ENCODE results near the gene CITED4.

The CITED4 gene

GRCh38 chr1:40847023-40847745, 15.0 kb downstream of the CITED4 start:
- no peak for DNase-seq (ENCODE audit: low read depth)
- no peak overlapping the region for H3K4me3 ChIP-seq (ENCODE audit: low read length)
- TF ChIP-seq CTCF (conservative IDR thresholded peaks at IDR 0.05; ENCODE audit: low read length) = no peak

- TF ChIP-seq CTCF (conservative IDR thresholded peaks at IDR 0.05; ENCODE audit: low read length) = no peak
- DNase-seq (ENCODE audit: low read depth) = no peak
- no peak overlapping the region for H3K4me3 ChIP-seq (ENCODE audit: low read length)
Measured at GRCh38 chr1:40845895-40846294, 16.3 kb downstream of the CITED4 start.

- TF ChIP-seq CTCF (conservative IDR thresholded peaks at IDR 0.05; ENCODE audit: low read length) = no peak
- no peak overlapping the region for H3K4me3 ChIP-seq (ENCODE audit: low read length)
- DNase-seq (ENCODE audit: low read depth) = no peak
Measured at GRCh38 chr1:40844887-40845878, 17.0 kb downstream of the CITED4 start.

GRCh38 chr1:40844079-40844478, 18.1 kb downstream of the CITED4 start:
- TF ChIP-seq CTCF (conservative IDR thresholded peaks at IDR 0.05; ENCODE audit: low read length) = no peak
- no peak for DNase-seq (ENCODE audit: low read depth)

GRCh38 chr1:40842691-40843090, 19.5 kb downstream of the CITED4 start:
- H3K4me3 ChIP-seq (ENCODE audit: low read length) = no peak overlapping the region

More at GRCh38 chr1:40844079-40844478, 18.1 kb downstream of the CITED4 start:
- H3K4me3 ChIP-seq (ENCODE audit: low read length) = no peak overlapping the region

GRCh38 chr1:40842207-40842606, 20.0 kb downstream of the CITED4 start:
- no peak for DNase-seq (ENCODE audit: low read depth)
- no peak overlapping the region for H3K4me3 ChIP-seq (ENCODE audit: low read length)
- no peak for TF ChIP-seq CTCF (conservative IDR thresholded peaks at IDR 0.05; ENCODE audit: low read length)

More at GRCh38 chr1:40842691-40843090, 19.5 kb downstream of the CITED4 start:
- DNase-seq (ENCODE audit: low read depth) = no peak
- no peak for TF ChIP-seq CTCF (conservative IDR thresholded peaks at IDR 0.05; ENCODE audit: low read length)

Measured in AG10803 (cell line).